ENCODE data around the gene ATP4B. TPM values are rescaled to one million over a fixed set of nuclear protein-coding genes. Genes with fewer than 3 reads are reported as not detected.

Gene ATP4B
- total RNA-seq, 1 donor from 2014 or later: not detected

- peak overlapping the region; percentile 23 for H3K4me3 Mint-ChIP-seq
- no peak for TF ChIP-seq CTCF (conservative IDR thresholded peaks at IDR 0.05)
- peaks cover 26% of the 10 kb centered on the region for H3K27me3 Mint-ChIP-seq (ENCODE audit: low read depth)
- H3K9me3 Mint-ChIP-seq: peaks cover 15% of the 10 kb centered on the region
- no peak overlapping the region for H3K27ac Mint-ChIP-seq (ENCODE audit: unreplicated experiment)
- H3K4me1 Mint-ChIP-seq: peaks cover 8% of the 10 kb centered on the region
- DNase-seq (ENCODE audit: low read depth, low spot score): peak; percentile 36
- H3K36me3 Mint-ChIP-seq (ENCODE audit: low read depth): peaks cover 2% of the 10 kb centered on the region
Measured at GRCh38 chr13:113665597-113666328, 7.8 kb upstream of the ATP4B start.

GRCh38 chr13:113664751-113665596 is 7.0 kb upstream of the ATP4B start:
- Mint-ChIP-seq H3K36me3 (ENCODE audit: low read depth) (peaks cover 2% of the 10 kb centered on the region), H3K4me3 (peak overlapping the region; percentile 74), H3K27me3 (ENCODE audit: low read depth) (peaks cover 26% of the 10 kb centered on the region), H3K9me3 (peaks cover 17% of the 10 kb centered on the region), H3K27ac (ENCODE audit: unreplicated experiment) (no peak overlapping the region), H3K4me1 (peaks cover 8% of the 10 kb centered on the region)
- TF ChIP-seq CTCF (conservative IDR thresholded peaks at IDR 0.05): no peak
- DNase-seq (ENCODE audit: low read depth, low spot score): peak; percentile 14

- no peak for TF ChIP-seq CTCF (conservative IDR thresholded peaks at IDR 0.05)
- Mint-ChIP-seq H3K36me3 (ENCODE audit: low read depth) (peaks cover 2% of the 10 kb centered on the region), H3K4me3 (no peak overlapping the region), H3K27me3 (ENCODE audit: low read depth) (peaks cover 26% of the 10 kb centered on the region), H3K4me1 (peaks cover 6% of the 10 kb centered on the region), H3K27ac (ENCODE audit: unreplicated experiment) (no peak overlapping the region), H3K9me3 (peaks cover 17% of the 10 kb centered on the region)
- no peak for DNase-seq (ENCODE audit: low read depth, low spot score)
Measured at GRCh38 chr13:113663934-113664333, 5.9 kb upstream of the ATP4B start.

DNA sequence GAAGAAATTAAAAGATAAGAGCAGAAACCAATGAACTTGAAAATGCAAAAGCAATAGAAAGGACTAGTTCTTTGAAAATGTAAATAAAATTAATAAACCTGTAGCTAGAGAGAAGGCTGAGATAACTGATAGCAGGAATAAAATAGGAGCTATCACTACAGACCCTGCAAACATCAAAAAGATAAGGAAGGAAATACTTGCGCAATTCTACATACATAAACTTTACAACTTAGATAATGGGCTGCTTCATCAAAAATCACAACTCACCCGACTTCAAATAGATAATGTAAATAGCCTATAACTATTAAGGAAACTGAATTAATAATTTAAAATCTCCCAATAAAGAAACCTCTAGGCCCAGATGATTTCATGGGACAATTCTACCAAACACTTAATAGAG is 3.5 kb upstream of the ATP4B start:
- TF ChIP-seq CTCF (conservative IDR thresholded peaks at IDR 0.05): no peak
- no peak overlapping the region for H3K4me3 Mint-ChIP-seq
- no peak for DNase-seq (ENCODE audit: low read depth, low spot score)
- no peaks in the 10 kb centered on the region for H3K36me3 Mint-ChIP-seq (ENCODE audit: low read depth)
- peaks cover 14% of the 10 kb centered on the region for H3K9me3 Mint-ChIP-seq
- peaks cover 21% of the 10 kb centered on the region for H3K27me3 Mint-ChIP-seq (ENCODE audit: low read depth)
- no peak overlapping the region for H3K27ac Mint-ChIP-seq (ENCODE audit: unreplicated experiment)
- peaks cover under 1% of the 10 kb centered on the region for H3K4me1 Mint-ChIP-seq

DNA sequence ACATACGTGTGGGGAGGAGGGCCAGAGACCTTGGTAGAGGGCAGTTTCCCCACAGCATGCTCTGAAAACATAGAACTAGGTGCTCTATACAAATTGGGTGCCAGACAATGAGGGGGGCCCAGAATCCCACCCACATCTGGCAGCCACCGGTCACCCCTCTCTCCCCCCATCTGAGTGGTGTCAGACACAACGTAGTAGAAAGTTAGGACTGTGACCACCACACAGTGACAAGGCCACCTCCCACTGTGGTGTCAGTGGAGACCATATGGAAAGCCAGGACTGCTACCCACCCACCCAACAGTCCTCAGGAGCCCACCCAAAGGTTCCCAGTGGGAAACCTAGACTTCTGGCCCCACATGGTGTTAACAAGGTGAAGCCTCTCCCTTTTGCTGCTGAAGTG is 2.1 kb upstream of the ATP4B start:
- no peak for TF ChIP-seq CTCF (conservative IDR thresholded peaks at IDR 0.05)
- Mint-ChIP-seq H3K36me3 (ENCODE audit: low read depth) (no peaks in the 10 kb centered on the region), H3K9me3 (peaks cover 14% of the 10 kb centered on the region), H3K27ac (ENCODE audit: unreplicated experiment) (no peak overlapping the region), H3K4me1 (peaks cover 5% of the 10 kb centered on the region), H3K4me3 (no peak overlapping the region), H3K27me3 (ENCODE audit: low read depth) (peaks cover 20% of the 10 kb centered on the region)
- DNase-seq (ENCODE audit: low read depth, low spot score): no peak

Data from neural crest cell (in vitro differentiated cells).